ENCODE data around the gene SORBS1. TPM values are rescaled to one million over a fixed set of nuclear protein-coding genes. Genes with fewer than 3 reads are reported as not detected.

Gene SORBS1
- total RNA-seq, 1 experiment from 2014 or later = 39.9 TPM

- H3K4me3 Mint-ChIP-seq = no peak overlapping the region
- H3K9me3 Mint-ChIP-seq = no peaks in the 10 kb centered on the region
- CTCF ChIA-PET = interaction anchor here (0.8 to 1.3 kb wide), 3 partner anchors 66 to 381 kb away, joined by 3 to 4 read pairs (median 3); partner anchors contain the start of gene TCTN3
- ATAC-seq = peak; percentile 41
- DNase-seq (ENCODE audit: low spot score) = no peak
- POLR2A ChIA-PET = no interaction called here
- H3K36me3 Mint-ChIP-seq = 0 out of 2 replicates have a peak, but pooled peaks cover under 1% of the 10 kb centered on the region
- TF ChIP-seq MLX (CRISPR knock-in tag; IDR thresholded peaks at IDR 0.05) (no peak), TCF7 (CRISPR knock-in tag; IDR thresholded peaks at IDR 0.05; ENCODE audit: low read depth) (no peak), SOX15 (CRISPR knock-in tag; IDR thresholded peaks at IDR 0.05) (no peak), ZNF671 (CRISPR knock-in tag; IDR thresholded peaks at IDR 0.05) (no peak), ZNF532 (CRISPR knock-in tag; IDR thresholded peaks at IDR 0.05; ENCODE audit: borderline replicate concordance) (no peak), AR (CRISPR knock-in tag; IDR thresholded peaks at IDR 0.05) (no peak), NR3C1 (CRISPR knock-in tag; conservative IDR thresholded peaks at IDR 0.05; ENCODE audit: low read depth) (no peak)
- peak overlapping the region; percentile 72; the same call in 1 of the 2 replicates for H3K27ac Mint-ChIP-seq
- H3K4me1 Mint-ChIP-seq = peaks cover 62% of the 10 kb centered on the region
- H3K27me3 Mint-ChIP-seq (ENCODE audit: low read depth) = no peaks in the 10 kb centered on the region; the same call in 1 of the 2 replicates
Measured at GRCh38 chr10:95312986-95313495, 248.1 kb downstream of the SORBS1 start.

GRCh38 chr10:95312257-95312656 is 248.9 kb downstream of the SORBS1 start:
- no peak for DNase-seq (ENCODE audit: low spot score)
- TF ChIP-seq ZNF423 (CRISPR knock-in tag; IDR thresholded peaks at IDR 0.05) = no peak
- no peak for TF ChIP-seq ZNF671 (CRISPR knock-in tag; IDR thresholded peaks at IDR 0.05)
- Mint-ChIP-seq H3K27me3 (ENCODE audit: low read depth) (no peaks in the 10 kb centered on the region; the same call in 1 of the 2 replicates), H3K27ac (no peak overlapping the region), H3K36me3 (no peaks in the 10 kb centered on the region), H3K9me3 (no peaks in the 10 kb centered on the region), H3K4me3 (no peak overlapping the region), H3K4me1 (peaks cover 62% of the 10 kb centered on the region)
- no peak for ATAC-seq
- CTCF ChIA-PET = no interaction called here
- POLR2A ChIA-PET = no interaction called here

- peaks cover 5% of the 10 kb centered on the region for H3K27me3 Mint-ChIP-seq (ENCODE audit: low read depth)
- H3K4me1 Mint-ChIP-seq = peaks cover 58% of the 10 kb centered on the region
- no peaks in the 10 kb centered on the region for H3K9me3 Mint-ChIP-seq
- no peak for TF ChIP-seq ATF6 (CRISPR knock-in tag; IDR thresholded peaks at IDR 0.05)
- TF ChIP-seq ZBTB21 (CRISPR knock-in tag; IDR thresholded peaks at IDR 0.05; ENCODE audit: borderline replicate concordance) = no peak
- no peak for TF ChIP-seq E2F4 (CRISPR knock-in tag; IDR thresholded peaks at IDR 0.05; ENCODE audit: borderline replicate concordance, low read depth)
- TF ChIP-seq E2F5 (CRISPR knock-in tag; IDR thresholded peaks at IDR 0.05) = no peak
- TF ChIP-seq ATF1 (CRISPR knock-in tag; IDR thresholded peaks at IDR 0.05) = no peak
- TF ChIP-seq USF1 (CRISPR knock-in tag; IDR thresholded peaks at IDR 0.05) = no peak
- TF ChIP-seq JUN (CRISPR knock-in tag; IDR thresholded peaks at IDR 0.05) = no peak
Measured at GRCh38 chr10:95309958-95310357, 251.2 kb downstream of the SORBS1 start.

More at GRCh38 chr10:95309958-95310357, 251.2 kb downstream of the SORBS1 start:
- no peak for DNase-seq (ENCODE audit: low spot score)
- POLR2A ChIA-PET = no interaction called here
- CTCF ChIA-PET = no interaction called here
- H3K36me3 Mint-ChIP-seq = no peaks in the 10 kb centered on the region
- H3K4me3 Mint-ChIP-seq = no peak overlapping the region
- H3K27ac Mint-ChIP-seq = no peak overlapping the region
- ATAC-seq = no peak

Data from WTC11 (cell line).